Measurements from ENCODE around the gene PCSK6. TPM values are rescaled to one million over a fixed set of nuclear protein-coding genes. Genes with fewer than 3 reads are reported as not detected.
A peak's percentile ranks its signal among the peaks of the same experiment; 100 is the strongest.

Gene PCSK6
- total RNA-seq, 4 donors from 2014 or later, result 12.8 to 23.2 (median 18.4) TPM

DNA sequence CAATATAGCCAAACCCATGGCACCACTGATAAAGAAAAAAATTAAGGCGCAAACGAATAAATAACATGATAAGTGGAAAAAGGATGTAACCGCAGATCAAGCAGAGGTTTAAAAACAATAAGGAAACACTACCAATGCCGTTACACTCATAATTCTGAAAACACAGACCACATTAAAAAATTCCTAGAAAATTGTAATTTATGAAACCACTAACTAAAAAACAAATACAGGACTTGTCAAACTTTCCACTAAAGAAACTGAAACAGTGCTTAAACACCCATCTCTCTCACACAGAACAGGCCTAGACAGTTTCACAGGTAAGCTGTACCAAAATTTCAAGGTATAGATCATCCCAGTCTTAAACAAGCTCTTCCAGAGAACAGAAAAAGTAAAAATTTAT is 28.4 kb downstream of the PCSK6 start:
- WGBS, 2 donors (ENCODE audit: low coverage in 1 of 2), result 85 to 97% methylated on average over 4 of the region's 4 CpGs
- no peak for ATAC-seq
- H3K9me3 ChIP-seq, result no peaks in the 10 kb centered on the region
- no peak overlapping the region for H3K4me3 ChIP-seq
- H3K36me3 ChIP-seq, result no peaks in the 10 kb centered on the region
- peaks cover 0 to 4% (median 0%) of the 10 kb centered on the region in 3 donors for H3K4me1 ChIP-seq
- peaks cover 13% of the 10 kb centered on the region for H3K27me3 ChIP-seq
- TF ChIP-seq POLR2A (IDR thresholded peaks at IDR 0.05) (no peak), POLR2AphosphoS5 (IDR thresholded peaks at IDR 0.05) (no peak), EP300 (IDR thresholded peaks at IDR 0.05) (no peak)
- TF ChIP-seq, protein P1, sequence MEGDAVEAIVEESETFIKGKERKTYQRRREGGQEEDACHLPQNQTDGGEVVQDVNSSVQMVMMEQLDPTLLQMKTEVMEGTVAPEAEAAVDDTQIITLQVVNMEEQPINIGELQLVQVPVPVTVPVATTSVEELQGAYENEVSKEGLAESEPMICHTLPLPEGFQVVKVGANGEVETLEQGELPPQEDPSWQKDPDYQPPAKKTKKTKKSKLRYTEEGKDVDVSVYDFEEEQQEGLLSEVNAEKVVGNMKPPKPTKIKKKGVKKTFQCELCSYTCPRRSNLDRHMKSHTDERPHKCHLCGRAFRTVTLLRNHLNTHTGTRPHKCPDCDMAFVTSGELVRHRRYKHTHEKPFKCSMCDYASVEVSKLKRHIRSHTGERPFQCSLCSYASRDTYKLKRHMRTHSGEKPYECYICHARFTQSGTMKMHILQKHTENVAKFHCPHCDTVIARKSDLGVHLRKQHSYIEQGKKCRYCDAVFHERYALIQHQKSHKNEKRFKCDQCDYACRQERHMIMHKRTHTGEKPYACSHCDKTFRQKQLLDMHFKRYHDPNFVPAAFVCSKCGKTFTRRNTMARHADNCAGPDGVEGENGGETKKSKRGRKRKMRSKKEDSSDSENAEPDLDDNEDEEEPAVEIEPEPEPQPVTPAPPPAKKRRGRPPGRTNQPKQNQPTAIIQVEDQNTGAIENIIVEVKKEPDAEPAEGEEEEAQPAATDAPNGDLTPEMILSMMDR (IDR thresholded peaks at IDR 0.05), result no peak
- no peak overlapping the region for H3K27ac ChIP-seq

DNA sequence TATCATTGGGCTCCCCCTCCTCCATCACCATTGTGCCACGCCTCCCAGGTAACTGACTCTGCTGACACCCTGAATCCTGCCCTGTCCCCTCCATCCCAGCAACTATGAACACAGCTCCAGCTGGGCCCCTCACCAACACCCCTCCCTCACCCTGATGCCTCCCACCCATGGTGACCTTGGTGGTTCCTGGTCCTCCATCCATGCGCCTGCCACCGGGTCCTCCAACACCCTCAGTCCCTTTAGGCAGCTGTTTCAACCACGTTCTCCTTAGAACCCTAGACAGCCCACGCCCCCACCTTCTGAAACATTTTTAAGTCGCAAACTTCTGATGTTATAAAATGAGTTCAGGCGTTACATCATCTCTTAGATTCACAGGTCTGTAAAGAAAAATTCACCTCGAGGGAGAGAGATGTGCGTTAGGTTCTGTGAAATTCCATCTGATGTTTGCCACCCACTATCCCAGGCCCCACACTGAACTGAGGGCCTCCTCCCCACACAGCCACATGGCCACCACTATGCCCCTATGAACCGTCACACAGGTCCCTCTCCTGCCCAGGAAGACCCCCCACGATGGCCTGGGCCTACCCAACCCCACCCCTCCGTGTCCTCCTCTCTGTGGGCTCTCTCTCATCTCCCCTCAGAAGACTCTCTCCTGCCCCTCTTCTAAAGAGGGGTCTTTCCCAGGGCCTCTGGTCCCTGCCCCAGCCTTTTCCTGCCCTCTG is 29.8 kb downstream of the PCSK6 start:
- Histone ChIP-seq H3K36me3 (no peaks in the 10 kb centered on the region), H3K4me3 (no peak overlapping the region), H3K27ac (peak overlapping the region in 3 of 4 donors; percentile 16 to 47 (median 43)), H3K9me3 (no peaks in the 10 kb centered on the region), H3K27me3 (peaks cover 13% of the 10 kb centered on the region), H3K4me1 (peaks cover 0 to 15% (median 3%) of the 10 kb centered on the region in 3 donors)
- 93 to 96% methylated on average over 11 to 12 of the region's 12 CpGs for WGBS, 2 donors (ENCODE audit: low coverage in 1 of 2)
- no peak for ATAC-seq
- no peak for TF ChIP-seq POLR2A (IDR thresholded peaks at IDR 0.05)
- no peak for TF ChIP-seq EP300 (IDR thresholded peaks at IDR 0.05)
- TF ChIP-seq, protein P1 (IDR thresholded peaks at IDR 0.05), result no peak
- TF ChIP-seq POLR2AphosphoS5 (IDR thresholded peaks at IDR 0.05), result no peak

DNA sequence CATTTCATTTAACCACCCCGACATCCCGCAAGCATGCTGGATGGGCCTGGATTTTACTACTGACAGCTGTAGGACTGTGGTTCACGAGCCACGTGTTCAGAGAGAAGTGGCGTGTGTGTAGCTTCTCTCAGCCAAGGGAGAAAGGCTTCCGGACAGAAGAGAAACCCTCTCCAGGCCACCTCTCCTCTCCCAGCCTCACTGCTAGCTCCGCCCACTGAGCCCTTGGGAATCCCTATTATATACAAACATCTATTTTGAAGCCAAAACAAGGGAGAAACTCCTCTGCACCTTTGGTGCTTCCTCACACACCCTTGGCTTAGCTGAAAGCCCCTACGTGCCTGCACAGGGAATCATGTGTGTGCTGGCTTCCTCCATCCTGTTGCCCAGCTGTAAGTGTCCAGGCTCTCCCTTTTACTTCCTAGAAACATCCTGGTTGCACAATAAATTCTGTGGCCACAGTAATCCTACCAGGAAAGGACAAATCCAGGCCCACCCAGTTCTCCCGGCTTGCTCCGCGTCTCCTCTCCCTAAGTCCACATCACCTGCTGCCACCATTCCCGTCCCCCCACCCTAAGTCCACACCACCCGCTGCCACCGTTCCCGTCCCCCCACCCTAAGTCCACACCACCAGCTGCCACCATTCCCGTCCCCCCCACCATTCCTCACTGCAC is 30.5 kb downstream of the PCSK6 start:
- H3K27me3 ChIP-seq, result peaks cover 6% of the 10 kb centered on the region
- peaks cover 0 to 15% (median 3%) of the 10 kb centered on the region in 3 donors for H3K4me1 ChIP-seq
- H3K4me3 ChIP-seq, result no peak overlapping the region
- WGBS, 2 donors (ENCODE audit: low coverage in 1 of 2), result 40 to 43% methylated on average over 12 to 15 of the region's 16 CpGs
- H3K36me3 ChIP-seq, result no peaks in the 10 kb centered on the region
- ATAC-seq, result peak; percentile 90
- H3K9me3 ChIP-seq, result no peaks in the 10 kb centered on the region
- peak overlapping the region in 3 of 4 donors; percentile 16 to 47 (median 43) for H3K27ac ChIP-seq
- TF ChIP-seq POLR2A (IDR thresholded peaks at IDR 0.05) (no peak), POLR2AphosphoS5 (IDR thresholded peaks at IDR 0.05) (peak; percentile 28)

DNA sequence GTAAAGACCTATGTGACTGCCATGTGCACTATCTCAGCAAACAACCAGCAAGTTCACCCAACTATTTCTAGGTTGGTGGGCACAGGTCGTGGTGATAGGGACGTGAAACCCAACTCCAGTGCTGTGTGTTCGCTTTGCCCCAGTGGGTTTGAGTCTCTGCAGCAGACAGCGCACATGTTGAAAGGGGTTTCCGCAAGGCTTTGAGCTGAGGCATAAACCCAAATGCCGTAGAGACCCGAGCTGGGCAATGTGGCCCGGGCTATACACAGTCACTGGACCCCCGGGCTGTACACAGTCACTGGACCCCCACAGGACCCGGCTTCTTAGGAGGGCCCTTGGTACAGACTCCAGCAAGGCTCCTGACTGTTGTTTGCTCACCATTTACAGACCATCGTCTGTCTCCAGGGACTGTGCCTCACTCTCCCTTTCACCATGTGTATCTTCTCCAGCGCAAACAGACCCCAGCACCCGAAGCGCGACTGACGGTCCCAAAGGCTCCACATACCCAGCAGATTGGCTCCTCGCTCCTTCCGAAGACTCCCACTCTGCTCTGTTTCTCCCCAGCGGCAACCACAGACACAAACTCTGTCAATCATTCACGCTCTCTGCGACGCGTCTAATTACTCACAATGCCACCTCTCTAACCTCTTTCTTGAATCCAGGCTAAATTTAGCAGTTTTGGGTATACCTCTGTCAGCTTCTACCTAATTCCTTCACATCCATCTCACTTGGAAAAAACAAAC is 31.2 kb downstream of the PCSK6 start:
- Histone ChIP-seq H3K27ac (peak overlapping the region in 2 of 4 donors; percentile 43 to 47), H3K36me3 (no peaks in the 10 kb centered on the region), H3K9me3 (no peaks in the 10 kb centered on the region), H3K4me3 (no peak overlapping the region), H3K27me3 (peaks cover 5% of the 10 kb centered on the region), H3K4me1 (peaks cover 0 to 15% (median 3%) of the 10 kb centered on the region in 3 donors)
- no peak for ATAC-seq
- 65 to 82% methylated on average over 9 to 14 of the region's 23 CpGs for WGBS, 2 donors (ENCODE audit: low coverage in 1 of 2)
- TF ChIP-seq POLR2AphosphoS5 (IDR thresholded peaks at IDR 0.05) (no peak), POLR2A (IDR thresholded peaks at IDR 0.05) (no peak), EP300 (IDR thresholded peaks at IDR 0.05) (no peak)
- TF ChIP-seq, protein P1 (IDR thresholded peaks at IDR 0.05), result no peak

DNA sequence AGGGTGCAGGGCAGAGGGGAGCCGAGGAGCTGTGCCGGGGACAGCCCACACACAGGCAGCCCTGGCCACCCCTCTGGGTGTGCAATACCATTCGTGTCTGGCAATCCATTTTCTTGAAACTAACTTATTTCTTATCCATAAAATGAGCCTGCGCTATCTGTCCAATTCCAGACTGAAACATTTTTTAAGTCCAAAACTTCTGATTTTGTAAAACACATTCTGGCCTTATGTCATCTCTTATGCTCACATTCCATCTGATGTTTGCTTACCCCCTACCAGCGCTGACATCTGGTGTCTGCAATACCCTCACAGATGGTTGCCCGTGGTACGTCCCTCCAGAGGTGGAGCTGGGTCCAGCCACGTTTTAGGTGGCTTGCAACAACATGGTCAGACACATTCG is 31.8 kb downstream of the PCSK6 start:
- ATAC-seq, result no peak
- no peak overlapping the region for H3K4me3 ChIP-seq
- no peak overlapping the region for H3K27ac ChIP-seq
- peaks cover 0 to 15% (median 3%) of the 10 kb centered on the region in 3 donors for H3K4me1 ChIP-seq
- TF ChIP-seq EP300 (IDR thresholded peaks at IDR 0.05), result no peak
- TF ChIP-seq POLR2AphosphoS5 (IDR thresholded peaks at IDR 0.05), result no peak
- TF ChIP-seq, protein P1 (IDR thresholded peaks at IDR 0.05), result no peak
- TF ChIP-seq POLR2A (IDR thresholded peaks at IDR 0.05), result no peak
- 76 to 79% methylated on average over 8 to 9 of the region's 9 CpGs for WGBS, 2 donors (ENCODE audit: low coverage in 1 of 2)
- H3K36me3 ChIP-seq, result no peaks in the 10 kb centered on the region
- H3K9me3 ChIP-seq, result no peaks in the 10 kb centered on the region
- H3K27me3 ChIP-seq, result peaks cover 5% of the 10 kb centered on the region

Measured in gastroesophageal sphincter (tissue), 4 donors.